Erythroblast (primary cell): ENCODE data around the gene CNTROB.

Experiments used
- GATA1 ChIP-seq: IDR thresholded peaks from 2 replicates; pipeline ENCODE4 v1.6.1; 2011; ENCODE audit warnings: low read depth, mild to moderate bottlenecking, control low read depth, low read length, moderate library complexity
- POLR2A ChIP-seq: IDR thresholded peaks from 2 replicates; pipeline ENCODE4 v1.6.1; 2011; ENCODE audit warnings: mild to moderate bottlenecking, low read length

DNA sequence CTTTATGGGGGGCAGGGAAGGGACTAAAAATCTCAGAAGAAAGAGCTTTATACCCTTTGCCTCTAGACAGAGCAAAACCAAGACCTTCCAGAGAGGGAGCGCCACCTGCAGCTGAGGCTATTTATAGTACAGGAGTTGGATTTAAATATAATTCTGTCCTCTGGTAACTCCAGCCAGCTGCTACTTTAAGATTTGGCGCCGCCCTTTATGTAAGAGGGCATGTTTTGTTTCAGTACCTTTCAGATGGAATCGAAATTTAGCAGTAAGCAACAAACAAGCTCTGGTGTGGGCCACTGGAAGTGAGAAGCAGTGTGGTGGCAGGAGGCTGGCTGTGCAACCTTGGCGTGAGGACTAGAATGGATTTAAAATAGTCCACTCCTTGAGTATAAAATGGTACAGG, 65.2 kb downstream of the CNTROB start:
- TF ChIP-seq POLR2A (no peak), GATA1 (no peak)
